KOPT-K1 (cell line): ENCODE data around the gene NPTX1.

ENCODE experiments used
- H3K27ac ChIP-seq: fragments of 200-600 bp; sonication (generic); 2 replicates; pipeline ENCODE4 v1.5.1; 2016; ENCODE audit warnings: antibody characterized with exemption, mild to moderate bottlenecking, low read depth, low read length; ENCODE audit not compliant: poor library complexity, severe bottlenecking
- H3K36me3 ChIP-seq: fragments of 200-600 bp; sonication (generic); 2 replicates; pipeline ENCODE4 v1.5.1; 2017; ENCODE audit warnings: antibody characterized with exemption, mild to moderate bottlenecking, low read length, moderate library complexity; ENCODE audit not compliant: insufficient read depth
- H3K9me3 ChIP-seq: fragments of 200-600 bp; sonication (generic); 2 replicates; pipeline ENCODE4 v1.5.1; 2017; ENCODE audit warnings: antibody characterized with exemption, low read length, mild to moderate bottlenecking; ENCODE audit not compliant: insufficient read depth, poor library complexity, severe bottlenecking

Gene NPTX1

DNA sequence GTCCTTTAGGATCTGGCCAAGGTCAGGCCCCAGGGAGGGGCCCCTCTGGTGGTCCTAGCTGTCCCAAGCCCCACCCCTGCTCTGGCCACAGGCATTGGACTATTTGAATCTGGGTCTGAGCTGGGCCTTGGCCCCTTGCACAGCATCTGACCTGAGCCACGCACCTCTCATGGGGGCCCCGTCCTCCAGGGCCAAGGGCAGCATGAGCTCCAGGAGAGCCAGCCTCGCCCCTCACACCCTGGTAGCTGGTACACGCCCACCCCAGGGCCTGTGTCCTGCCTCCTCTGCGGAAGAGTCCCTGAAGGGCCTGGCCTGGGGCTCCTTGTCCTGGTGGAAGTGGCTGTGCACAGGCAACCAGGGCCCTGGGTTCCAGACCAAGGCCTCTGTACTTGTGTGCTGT lies 37.6 kb downstream of the NPTX1 start:
- no peak overlapping the region for H3K27ac ChIP-seq
- no peaks in the 10 kb centered on the region for H3K36me3 ChIP-seq
- H3K9me3 ChIP-seq: peaks cover 3% of the 10 kb centered on the region

DNA sequence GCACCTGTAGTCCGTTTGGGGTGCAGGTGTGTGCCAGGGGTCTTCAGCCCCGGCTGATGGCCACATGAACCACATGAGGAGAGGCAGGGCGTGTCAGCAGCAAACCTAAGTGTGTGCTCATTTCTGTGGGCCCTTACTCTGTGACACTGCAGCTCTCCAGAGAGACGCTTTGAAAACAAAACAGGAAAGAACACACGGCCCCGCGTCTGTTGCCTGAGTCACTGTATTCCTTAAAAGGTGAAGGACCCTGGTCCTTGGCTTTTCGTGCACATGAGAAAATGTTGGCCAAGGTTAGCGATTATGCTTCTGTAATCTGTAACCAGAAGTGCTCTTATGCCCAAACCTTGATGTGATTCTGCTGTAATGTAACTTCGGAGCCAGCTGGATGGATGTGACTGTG lies 38.9 kb downstream of the NPTX1 start:
- Histone ChIP-seq H3K9me3 (peaks cover 3% of the 10 kb centered on the region), H3K36me3 (no peaks in the 10 kb centered on the region), H3K27ac (no peak overlapping the region)

DNA sequence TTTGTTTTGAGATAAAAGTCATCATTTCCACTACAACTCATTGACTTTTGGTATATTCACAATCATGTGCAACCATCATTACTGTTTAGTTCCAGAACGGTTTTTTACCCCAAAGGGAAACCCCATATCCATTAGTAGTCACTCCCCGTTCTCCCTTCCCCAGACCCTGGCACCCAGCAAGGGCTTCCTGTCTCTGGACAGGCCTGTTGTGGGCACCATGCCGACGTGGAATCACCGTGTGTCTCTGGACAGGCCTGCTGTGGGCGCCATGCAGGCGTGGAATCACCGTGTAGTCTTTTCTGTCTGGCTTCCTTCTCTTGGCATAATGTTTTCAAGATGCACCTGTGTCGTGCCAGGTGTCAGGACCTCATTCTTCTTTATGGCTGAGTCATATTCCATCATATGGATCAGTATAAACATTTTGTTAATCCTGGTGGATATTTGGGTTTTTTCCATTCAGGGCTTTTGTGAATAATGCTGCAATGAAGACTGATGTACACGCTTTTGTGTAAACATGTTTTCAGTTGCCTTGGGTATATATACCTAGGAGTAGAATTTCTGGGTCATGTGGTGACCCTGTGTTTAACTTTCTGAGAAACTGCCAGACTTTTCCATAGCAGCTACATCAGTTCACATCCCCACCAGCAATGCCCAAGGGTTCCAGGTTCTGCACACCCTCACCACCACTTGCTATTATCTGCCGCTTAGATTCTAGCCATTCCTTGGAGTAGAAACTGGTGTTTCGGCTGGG lies 42.3 kb downstream of the NPTX1 start:
- Histone ChIP-seq H3K9me3 (peaks cover 3% of the 10 kb centered on the region), H3K36me3 (no peaks in the 10 kb centered on the region), H3K27ac (no peak overlapping the region)

DNA sequence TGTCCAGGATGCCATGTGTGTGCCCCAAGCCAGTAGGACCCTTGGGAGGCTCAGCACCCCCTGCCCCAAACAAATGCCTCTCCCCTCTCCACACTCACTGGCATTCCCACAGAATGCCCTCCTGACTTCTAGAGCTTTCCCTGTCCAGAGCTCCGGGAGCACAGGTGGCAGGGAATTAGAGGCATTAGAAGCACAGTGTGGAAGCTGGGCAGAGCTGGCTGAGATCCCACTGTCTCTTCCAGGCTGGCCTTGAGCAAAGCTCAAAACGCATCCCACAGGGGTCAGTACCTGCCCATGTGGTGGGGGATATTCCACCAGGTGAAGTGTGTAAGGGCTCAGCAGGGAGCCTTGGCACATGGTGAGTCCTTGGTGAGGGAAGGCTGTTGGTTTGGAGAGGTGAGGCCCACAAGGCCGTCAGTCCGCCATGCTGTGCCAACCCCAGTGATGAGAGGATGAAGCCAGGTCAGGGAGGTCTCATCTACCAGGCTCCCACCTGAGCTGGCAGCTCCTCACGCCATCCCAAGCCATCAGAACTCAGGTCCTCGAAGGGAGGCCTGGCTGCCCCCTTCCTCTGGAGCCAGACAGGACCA lies 43.4 kb downstream of the NPTX1 start:
- H3K9me3 ChIP-seq: peaks cover 3% of the 10 kb centered on the region
- H3K36me3 ChIP-seq: no peaks in the 10 kb centered on the region
- H3K27ac ChIP-seq: no peak overlapping the region

DNA sequence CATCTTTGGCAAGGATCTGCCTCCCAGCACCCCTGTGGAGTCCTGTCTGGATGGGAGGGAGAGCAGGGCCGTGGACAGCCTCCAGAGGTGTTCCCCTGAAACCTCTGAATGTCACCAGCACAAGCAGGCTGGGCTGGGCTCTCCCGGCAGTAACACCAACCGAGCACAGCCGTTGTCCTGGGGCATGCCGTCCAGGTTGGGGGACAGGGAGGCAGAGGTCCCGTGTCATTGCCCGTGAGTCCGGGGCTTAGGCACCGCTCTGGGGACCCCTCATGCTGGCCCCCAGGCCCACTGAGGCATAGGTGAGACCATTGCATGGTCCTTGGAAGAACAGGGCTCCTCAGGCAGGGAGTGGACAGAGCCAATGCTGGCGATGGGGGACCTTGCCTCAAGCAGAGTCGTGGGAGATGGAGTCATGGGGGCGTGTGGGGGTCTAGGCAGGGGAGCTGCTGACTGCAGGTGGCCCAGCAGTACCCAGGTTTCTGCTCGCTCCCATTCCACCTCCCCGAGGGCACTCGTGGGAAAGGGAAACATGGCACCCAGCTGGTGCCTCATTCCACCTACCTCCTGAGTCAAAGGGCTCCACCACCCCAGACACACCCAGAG lies 44.0 kb downstream of the NPTX1 start:
- Histone ChIP-seq H3K27ac (no peak overlapping the region), H3K9me3 (peaks cover 3% of the 10 kb centered on the region), H3K36me3 (no peaks in the 10 kb centered on the region)

DNA sequence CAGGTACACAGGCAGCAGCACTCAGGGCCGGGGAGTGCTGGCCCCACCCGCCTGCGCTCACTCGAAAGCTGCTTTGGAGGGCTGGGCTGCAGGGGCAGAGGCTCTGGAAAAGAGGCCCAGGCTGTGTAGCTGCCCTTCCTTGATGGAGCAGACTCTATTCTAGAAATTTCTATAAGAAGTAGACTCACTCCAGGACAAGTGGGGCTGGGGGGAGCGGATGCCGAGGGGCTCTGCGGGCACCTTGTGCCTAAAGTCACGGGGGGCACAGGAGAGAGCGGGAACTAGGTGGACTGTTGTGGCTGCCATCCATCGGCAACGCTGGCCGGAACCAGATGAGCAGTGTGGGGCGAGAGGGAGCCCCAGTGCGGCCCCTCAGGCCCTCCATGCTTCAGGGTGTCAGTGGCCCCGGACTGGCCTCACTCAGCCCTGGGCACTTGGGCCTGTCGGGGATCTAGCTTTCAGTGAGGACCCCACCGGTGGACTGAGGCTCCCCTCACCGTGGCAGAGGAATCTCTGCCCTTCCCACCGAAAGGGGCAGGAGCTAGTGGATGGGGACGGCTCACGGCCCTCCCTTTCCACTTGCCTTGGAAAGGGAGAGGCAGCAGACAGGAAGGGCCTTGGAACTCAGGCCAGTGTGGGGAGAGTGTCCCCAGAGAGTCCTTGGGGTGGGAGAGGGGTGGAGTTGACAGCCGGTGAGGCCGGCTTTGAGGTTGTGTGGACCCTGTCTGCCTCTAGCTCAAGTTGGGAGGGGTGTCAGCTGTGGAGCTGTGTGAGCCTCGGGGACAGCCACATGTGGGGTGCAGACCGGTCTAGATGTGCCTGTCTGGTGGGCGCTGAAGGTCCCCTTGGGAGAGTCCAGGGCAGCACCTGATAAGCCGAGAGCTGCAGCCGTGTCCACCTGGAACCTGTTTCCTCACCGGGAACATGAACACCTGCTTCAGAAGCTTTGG lies 44.9 kb downstream of the NPTX1 start:
- Histone ChIP-seq H3K27ac (no peak overlapping the region), H3K9me3 (peaks cover 3% of the 10 kb centered on the region), H3K36me3 (no peaks in the 10 kb centered on the region)

DNA sequence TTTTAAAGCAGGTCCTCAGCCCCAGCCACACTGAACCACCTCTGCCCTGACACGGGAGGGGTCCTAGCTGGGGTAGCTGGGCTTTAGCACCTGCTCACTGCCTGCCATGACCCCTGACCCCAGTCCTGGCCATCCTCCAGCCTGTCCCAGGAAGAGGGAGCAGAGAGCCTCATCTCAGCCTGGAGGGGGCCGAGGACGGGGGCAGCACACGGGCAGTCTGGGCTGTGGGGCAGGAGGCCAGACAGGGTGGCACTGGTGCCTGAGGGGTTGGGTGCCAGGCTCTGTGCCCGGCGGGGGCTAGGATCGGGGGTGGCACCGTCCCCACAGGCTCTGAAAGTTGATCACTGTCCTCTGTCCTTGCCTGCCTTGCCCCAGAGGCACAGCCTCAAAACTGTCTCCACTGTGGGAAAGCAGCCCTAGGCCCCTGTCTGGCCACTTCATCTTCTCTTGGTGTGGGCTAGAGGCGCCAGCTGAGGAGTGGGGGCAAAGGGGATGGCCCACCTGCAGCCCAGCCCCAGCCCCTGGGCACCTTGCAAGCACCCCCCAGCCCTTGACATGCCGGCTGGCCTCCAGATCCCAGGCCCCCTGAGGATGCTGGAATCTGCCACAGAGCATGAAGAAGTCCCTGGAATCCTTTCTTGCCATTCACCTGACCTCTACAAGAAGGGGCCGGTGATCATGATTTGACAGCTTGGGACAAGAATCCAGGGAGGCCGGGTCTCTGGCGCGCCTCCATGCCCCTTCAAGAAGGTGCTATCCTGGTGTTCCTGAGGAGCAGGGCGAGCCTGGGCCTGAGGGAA lies 45.8 kb downstream of the NPTX1 start:
- Histone ChIP-seq H3K27ac (no peak overlapping the region), H3K36me3 (no peaks in the 10 kb centered on the region), H3K9me3 (no peaks in the 10 kb centered on the region)

DNA sequence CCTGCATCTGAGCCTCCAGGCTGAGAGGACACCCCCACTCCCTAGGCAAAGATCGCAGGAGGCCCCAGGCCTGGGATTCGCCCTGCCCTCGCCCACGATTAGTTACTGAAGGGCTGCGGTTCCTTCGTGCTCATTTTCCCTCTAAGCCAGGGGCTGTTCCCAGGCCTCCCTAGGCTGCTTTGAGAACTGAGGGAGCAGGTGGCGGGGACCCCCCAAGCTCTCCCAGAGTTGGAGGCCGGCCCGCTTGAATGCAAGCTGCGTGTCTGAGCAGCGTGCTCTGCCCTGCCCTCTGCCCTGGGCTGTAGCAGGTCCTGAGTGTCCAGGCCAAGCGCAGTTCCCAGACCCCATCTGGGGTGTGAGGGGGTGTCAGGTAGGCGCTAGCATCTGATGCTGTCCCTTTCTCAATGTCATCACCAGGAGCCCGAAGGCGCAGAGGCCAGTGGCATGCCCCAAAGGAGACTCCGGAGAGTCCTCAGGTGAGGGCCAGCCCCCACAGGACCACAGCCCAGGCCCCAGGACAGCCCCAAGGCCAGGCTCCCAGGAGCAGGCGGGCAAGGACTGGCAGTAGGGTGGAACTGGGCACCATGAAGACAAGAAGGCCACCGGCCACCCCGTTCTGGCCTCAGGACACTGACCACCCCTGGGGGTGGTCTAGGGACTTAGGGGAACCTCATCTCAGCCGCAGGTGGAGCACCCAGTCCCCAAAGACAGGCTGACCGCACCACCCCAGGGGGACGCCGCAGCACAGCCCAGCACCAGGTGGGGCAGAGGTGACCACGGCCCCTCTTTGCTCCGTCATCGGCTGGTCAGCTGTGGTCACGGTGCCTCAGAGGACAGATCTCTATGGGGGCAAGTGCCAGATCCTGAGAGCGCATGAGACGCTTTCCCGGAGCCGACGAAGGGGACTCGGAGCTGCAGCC lies 46.8 kb downstream of the NPTX1 start:
- H3K36me3 ChIP-seq: no peaks in the 10 kb centered on the region

DNA sequence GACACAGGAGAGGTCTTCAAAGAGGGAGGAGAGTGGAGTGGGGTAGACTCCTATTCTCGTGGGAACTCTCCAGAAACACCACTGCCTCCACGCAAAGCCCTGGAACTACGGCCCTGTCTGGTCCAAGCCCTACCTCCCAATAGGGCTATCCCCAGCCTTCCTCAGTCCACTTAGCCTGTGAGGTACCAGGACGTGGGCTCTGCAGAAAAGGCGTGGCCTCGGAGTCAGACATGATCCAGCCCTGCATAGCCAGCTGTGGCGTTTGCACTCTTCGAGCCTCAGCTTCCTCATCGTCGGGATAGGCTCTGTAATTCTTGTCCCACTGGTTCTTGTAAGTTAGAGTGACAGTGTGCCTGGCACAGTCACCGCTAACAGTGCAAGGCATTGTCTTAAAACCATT lies 47.6 kb downstream of the NPTX1 start:
- no peaks in the 10 kb centered on the region for H3K36me3 ChIP-seq
- no peaks in the 10 kb centered on the region for H3K9me3 ChIP-seq
- no peak overlapping the region for H3K27ac ChIP-seq

More for the DNA sequence above, 46.8 kb downstream of the NPTX1 start:
- H3K9me3 ChIP-seq: no peaks in the 10 kb centered on the region
- no peak overlapping the region for H3K27ac ChIP-seq

DNA sequence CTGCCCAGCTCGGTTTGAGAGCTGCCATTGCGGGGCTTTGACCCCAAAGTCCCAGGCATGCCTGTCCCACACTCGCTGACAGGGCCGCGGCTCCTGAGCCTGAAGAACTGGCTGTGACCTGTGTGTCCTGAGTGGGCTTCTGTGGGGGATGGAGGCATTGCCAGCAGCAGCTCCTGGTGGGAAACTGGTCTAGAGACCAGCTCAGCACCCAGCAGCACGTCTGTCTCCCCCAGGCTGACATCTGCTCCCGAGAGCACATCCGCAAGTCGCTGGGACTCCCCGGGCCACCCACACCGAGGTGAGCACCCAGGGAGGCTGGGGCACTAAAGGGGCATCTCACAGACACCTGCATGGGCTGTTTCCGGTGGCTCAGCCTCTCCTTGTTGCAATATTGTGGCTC lies 48.0 kb downstream of the NPTX1 start:
- Histone ChIP-seq H3K9me3 (no peaks in the 10 kb centered on the region), H3K36me3 (no peaks in the 10 kb centered on the region), H3K27ac (no peak overlapping the region)

DNA sequence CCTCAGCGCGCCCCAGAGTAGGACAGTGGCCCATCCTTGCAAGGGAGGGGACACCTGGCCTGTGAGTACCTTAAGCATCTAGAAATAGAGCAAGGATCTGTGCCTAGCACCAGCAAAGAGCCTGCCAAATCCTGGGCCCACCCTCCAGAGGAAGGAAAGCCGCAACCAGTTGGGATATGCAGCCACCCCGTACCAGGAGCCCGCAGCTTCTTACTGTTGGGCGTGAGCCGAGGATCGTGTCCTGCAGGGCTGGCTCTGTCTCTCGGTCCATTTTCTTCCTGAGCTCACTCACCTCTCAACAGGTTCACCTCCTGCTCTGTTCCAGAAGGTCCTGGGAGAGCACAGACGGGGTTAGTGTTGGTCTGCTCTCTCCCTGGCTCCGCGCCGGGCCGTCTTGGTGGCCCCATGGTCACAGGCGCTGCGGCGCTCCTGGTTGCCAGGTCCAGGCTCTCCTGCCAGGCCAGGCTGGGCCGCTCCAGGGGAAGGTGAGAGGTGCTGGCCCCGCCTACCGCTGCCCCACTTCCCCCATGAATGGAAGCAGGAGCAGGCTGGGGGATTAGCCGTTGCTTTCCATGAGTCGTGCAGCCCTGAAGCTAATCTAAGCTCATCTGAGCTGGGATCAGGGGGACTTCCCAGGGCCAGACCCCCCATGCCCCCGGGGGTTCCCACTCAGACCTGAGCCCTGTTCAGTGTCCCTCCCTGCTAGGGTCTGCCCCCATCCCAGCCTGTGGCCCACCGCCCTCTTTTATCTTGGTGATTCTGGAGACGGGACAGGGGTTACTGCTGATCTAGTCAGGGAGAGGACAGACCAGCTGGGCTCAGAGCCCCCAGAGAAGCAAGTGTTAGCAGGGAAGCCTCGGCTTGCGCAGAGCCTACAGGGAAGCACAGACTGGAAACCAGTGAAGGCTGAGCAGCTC lies 48.8 kb downstream of the NPTX1 start:
- H3K27ac ChIP-seq: peak overlapping the region; percentile 18
- no peaks in the 10 kb centered on the region for H3K36me3 ChIP-seq
- H3K9me3 ChIP-seq: no peaks in the 10 kb centered on the region

DNA sequence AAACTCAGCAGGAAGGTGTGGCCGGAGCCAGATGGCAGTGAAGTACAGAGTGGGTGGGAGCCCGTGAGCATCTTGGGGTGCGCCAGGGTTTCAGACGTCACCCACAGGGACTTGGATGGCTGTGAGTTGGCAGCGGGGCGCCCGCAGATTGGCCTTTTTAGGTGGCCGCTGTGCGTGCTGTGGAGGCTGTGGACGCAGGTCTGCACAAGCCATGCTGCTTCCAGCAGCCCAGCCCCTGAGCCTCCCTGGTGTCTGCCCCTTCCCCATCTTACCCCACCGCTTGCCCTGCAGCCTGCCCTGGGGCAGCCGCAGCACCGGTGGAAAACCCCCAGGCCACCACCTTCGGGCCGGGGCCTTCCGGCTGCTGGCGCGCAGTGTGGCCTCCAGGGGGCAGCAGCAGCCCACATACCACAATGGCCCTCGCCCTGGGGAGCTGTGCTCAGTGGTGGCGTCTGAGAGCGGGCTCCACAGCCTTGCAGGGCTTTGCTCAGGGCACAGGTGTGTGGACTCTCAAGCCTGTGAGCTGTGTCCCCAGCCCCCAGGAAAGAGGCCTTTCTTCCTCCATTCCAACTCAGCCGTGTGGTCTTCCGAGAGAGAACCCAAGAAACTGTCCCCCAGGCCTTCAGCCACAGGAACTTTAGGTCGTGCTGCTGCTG lies 49.6 kb downstream of the NPTX1 start:
- Histone ChIP-seq H3K27ac (peak overlapping the region; percentile 18), H3K9me3 (no peaks in the 10 kb centered on the region), H3K36me3 (no peaks in the 10 kb centered on the region)
